ENCODE results near the gene MMP1.

The MMP1 gene

DNA sequence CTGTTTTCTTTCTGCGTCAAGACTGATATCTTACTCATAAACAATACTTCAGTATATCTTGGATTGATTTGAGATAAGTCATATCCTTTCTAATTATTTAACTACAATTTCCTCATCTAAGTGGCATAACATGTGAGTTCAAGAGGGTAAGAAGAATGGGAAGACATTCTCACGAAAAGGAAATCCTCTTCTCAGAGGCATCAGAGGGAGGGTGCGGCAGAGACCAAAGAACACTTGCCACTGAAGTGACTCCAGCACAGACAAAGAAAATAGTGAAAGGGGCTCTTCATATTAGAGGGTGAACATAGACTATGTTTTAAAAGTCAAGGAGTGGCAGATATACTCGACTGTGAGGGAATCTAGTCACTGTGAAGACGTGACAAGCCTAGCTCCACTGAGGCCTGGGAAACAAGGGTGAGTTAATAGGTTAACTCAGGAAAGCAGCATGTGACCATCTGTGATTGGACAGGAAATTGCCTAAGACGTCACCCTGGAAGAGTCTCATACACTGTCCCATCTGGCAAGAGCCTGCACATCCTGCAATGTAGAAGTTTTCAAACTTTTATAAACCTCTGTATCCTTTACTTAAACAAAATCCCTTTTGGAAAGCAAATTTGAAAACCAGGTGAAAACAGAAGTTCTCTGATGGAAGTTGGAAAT lies 1.9 kb upstream of the MMP1 start:
- ChIA-PET CTCF (interaction anchor here (0.7 to 1.2 kb wide), 2 partner anchors 9 to 255 kb away, joined by 3 to 4 read pairs; no protein-coding TSS in a partner anchor), POLR2A (no interaction called here)
- TF ChIP-seq, protein P1, sequence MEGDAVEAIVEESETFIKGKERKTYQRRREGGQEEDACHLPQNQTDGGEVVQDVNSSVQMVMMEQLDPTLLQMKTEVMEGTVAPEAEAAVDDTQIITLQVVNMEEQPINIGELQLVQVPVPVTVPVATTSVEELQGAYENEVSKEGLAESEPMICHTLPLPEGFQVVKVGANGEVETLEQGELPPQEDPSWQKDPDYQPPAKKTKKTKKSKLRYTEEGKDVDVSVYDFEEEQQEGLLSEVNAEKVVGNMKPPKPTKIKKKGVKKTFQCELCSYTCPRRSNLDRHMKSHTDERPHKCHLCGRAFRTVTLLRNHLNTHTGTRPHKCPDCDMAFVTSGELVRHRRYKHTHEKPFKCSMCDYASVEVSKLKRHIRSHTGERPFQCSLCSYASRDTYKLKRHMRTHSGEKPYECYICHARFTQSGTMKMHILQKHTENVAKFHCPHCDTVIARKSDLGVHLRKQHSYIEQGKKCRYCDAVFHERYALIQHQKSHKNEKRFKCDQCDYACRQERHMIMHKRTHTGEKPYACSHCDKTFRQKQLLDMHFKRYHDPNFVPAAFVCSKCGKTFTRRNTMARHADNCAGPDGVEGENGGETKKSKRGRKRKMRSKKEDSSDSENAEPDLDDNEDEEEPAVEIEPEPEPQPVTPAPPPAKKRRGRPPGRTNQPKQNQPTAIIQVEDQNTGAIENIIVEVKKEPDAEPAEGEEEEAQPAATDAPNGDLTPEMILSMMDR (IDR thresholded peaks at IDR 0.05; ENCODE audit: insufficient read depth, low read length, missing control alignments) = no peak
- H3K4me3 ChIP-seq (ENCODE audit: low read depth, low read length) = no peak overlapping the region
- DNase-seq (ENCODE audit: low read depth, low spot score) = no peak

DNA sequence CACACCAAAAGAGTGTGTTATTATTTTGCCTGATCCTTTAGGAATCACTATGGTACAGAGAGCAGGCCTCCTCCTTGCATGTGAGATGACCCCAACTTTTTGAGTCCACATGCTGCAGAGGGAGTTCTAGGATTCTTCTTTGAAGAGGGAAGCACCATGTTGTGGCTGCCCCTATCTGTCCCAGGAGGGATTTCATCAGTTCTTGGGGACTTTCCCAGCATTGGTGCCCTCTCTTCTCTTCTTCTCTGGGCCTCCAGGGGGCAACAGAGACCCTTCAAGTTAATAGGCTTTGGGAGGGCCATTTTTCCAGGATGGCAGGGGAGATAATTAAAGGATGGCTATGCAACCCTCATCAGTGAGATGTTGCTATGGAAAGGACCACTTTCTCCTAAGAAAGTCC lies 3.6 kb downstream of the MMP1 start:
- TF ChIP-seq, protein P1 (IDR thresholded peaks at IDR 0.05; ENCODE audit: insufficient read depth, low read length, missing control alignments) = peak; percentile 41
- H3K4me3 ChIP-seq (ENCODE audit: low read depth, low read length) = no peak overlapping the region
- CTCF ChIA-PET = interaction anchor here (0.6 to 3.3 kb wide), 7 partner anchors 12 to 147 kb away, joined by 4 to 21 read pairs (median 4); no protein-coding TSS in a partner anchor
- DNase-seq (ENCODE audit: low read depth, low spot score) = no peak
- POLR2A ChIA-PET = no interaction called here

DNA sequence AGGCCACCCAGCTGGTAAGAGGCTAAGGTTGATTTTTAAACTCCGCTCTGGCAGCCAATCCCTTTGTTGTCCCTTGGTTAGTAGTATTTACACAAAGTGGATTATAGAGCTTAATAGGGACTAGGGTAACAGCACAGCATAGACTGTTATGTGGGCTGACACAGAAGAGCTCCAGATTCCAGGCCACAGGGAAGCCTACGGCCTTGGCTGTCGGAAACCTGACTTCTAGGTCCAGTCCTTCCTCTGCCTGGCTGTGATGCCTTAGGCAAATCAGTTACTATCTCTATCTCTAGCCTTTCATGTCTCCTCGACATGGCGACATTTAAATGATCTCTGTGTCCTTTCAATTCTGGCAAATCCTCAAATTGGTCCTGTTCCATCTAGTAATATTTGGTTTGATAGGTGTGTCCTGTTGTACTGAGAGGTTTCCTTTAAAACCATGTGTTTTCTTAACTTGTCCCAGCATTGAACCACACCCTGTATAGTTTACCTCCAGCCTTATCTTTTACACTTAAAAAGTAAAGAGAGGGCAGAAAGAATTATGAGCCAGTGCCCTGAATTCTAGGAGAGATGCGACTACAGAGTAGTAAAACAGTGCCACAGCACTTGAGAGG lies 4.2 kb downstream of the MMP1 start:
- TF ChIP-seq, protein P1 (IDR thresholded peaks at IDR 0.05; ENCODE audit: insufficient read depth, low read length, missing control alignments) = no peak
- no peak for DNase-seq (ENCODE audit: low read depth, low spot score)
- ChIA-PET CTCF (interaction anchor here (0.8 to 4.2 kb wide), 7 partner anchors 9 to 148 kb away, joined by 3 to 27 read pairs (median 5); partner anchors contain the start of gene MMP10), POLR2A (interaction anchor here (1.1 kb wide), 1 partner anchor 9 kb away, joined by 4 read pairs; no protein-coding TSS in a partner anchor)
- no peak overlapping the region for H3K4me3 ChIP-seq (ENCODE audit: low read depth, low read length)

DNA sequence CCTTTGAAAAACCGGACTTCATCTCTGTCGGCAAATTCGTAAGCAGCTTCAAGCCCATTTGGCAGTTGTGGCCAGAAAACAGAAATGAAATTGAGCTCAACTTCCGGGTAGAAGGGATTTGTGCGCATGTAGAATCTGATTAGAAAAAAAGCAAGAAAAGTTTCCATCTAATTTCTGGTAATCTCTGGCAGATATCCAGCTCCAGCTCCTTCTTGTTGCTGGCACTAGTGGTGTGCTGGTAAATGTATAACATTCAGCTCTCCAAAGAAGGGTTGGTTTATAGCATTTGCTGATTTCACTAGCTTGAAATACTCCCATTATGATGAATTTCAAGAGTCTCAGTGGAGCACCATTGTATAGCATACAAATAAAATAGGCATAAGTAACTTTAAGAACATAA lies 5.4 kb downstream of the MMP1 start:
- TF ChIP-seq, protein P1 (IDR thresholded peaks at IDR 0.05; ENCODE audit: insufficient read depth, low read length, missing control alignments) = no peak
- CTCF ChIA-PET = interaction anchor here (0.8 to 4.2 kb wide), 7 partner anchors 8 to 149 kb away, joined by 3 to 27 read pairs (median 5); partner anchors contain the start of gene MMP10
- no peak overlapping the region for H3K4me3 ChIP-seq (ENCODE audit: low read depth, low read length)
- DNase-seq (ENCODE audit: low read depth, low spot score) = no peak
- POLR2A ChIA-PET = interaction anchor here (1.1 kb wide), 1 partner anchor 10 kb away, joined by 4 read pairs; no protein-coding TSS in a partner anchor

DNA sequence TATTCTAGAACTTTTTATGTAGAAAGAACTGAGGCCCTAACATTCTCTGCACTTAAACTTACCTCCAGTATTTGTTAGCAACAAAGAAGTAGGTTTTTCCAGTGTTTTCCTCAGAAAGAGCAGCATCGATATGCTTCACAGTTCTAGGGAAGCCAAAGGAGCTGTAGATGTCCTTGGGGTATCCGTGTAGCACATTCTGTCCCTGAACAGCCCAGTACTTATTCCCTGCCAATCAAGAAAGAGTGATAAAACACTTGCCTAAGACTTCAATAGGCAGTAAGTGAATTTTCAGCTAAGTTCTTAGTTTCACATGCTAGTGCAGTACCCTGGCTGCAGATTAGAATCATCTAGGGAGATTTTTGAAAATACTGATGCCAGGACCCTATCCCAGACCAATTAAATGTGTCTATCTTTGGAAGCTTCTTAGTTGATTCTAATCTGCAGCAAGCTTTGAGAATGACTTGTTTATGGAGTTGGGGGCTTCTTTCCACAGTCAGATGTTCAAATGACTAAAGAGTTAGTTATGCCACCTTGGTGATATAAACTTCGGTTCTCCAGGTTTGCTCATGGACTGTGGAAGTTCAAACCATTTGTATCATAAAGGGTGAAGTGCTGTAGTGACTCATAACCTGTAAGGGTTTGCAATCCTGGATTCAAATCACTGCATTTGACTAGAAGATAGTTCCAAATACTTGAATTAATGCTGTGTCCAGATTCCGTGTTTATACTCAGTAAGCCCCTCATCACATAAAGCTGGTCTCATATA lies 6.5 kb downstream of the MMP1 start:
- ChIA-PET POLR2A (no interaction called here), CTCF (interaction anchor here (1.0 to 4.2 kb wide), 4 partner anchors 9 to 150 kb away, joined by 3 to 27 read pairs (median 12); partner anchors contain the start of gene MMP10)
- DNase-seq (ENCODE audit: low read depth, low spot score) = no peak
- H3K4me3 ChIP-seq (ENCODE audit: low read depth, low read length) = no peak overlapping the region
- TF ChIP-seq, protein P1 (IDR thresholded peaks at IDR 0.05; ENCODE audit: insufficient read depth, low read length, missing control alignments) = no peak
